Ovary (tissue), 9 donors: ENCODE results near the gene SEMA4D. TPM values are rescaled to one million over a fixed set of nuclear protein-coding genes. Genes with fewer than 3 reads are reported as not detected.

Experiments used
- DNase-seq, 5 donors: peaks; one replicate each; pipeline ENCODE4 v3.0.0-alpha.2; 2019 to 2020
- H3K27ac ChIP-seq, 2 donors: fragments of 200-600 bp; one replicate each; pipeline versions ENCODE4 v1.5.1 to v1.8.0; 2019 to 2022
- H3K27me3 ChIP-seq: fragments of 200-600 bp; one replicate; pipeline ENCODE4 v1.8.0; 2022
- H3K36me3 ChIP-seq: fragments of 200-600 bp; sonication (generic); one replicate; pipeline ENCODE4 v1.5.1; 2019
- H3K4me1 ChIP-seq: one replicate; pipeline ENCODE4 v1.8.1; 2013; ENCODE audit warnings: mild to moderate bottlenecking, moderate library complexity; ENCODE audit not compliant: insufficient read depth
- H3K4me3 ChIP-seq: fragments of 200-600 bp; sonication (generic); one replicate; pipeline ENCODE4 v1.5.1; 2017
- H3K9me3 ChIP-seq, 2 donors: fragments of 200-600 bp in 1 of 2; sonication (generic) in 1 of 2; one replicate each; pipeline versions ENCODE4 v1.5.1 to v1.8.1; 2013 to 2019; ENCODE audit warnings: mild to moderate bottlenecking in 1 of 2, moderate library complexity in 1 of 2
- EP300 ChIP-seq: sonication (generic); formaldehyde crosslinking; IDR thresholded peaks from one replicate; pipeline ENCODE4 v1.6.1; 2017; ENCODE audit warnings: antibody characterized with exemption
- POLR2A ChIP-seq: fragments of 450-650 bp; IDR thresholded peaks from one replicate; pipeline ENCODE4 v1.6.1; 2017; ENCODE audit warnings: antibody characterized with exemption, mild to moderate bottlenecking, moderate library complexity
- WGBS, 3 donors: extraction: QIAGEN DNeasy Blood & Tissue Kit in 1 of 3; methylation state at CpG; one replicate each; pipeline versions ENCODE4 v1.1.5 to v1.1.7; 2013 to 2017; 5-methylcytosine and 5-hydroxymethylcytosine counted together
- intact Hi-C, 4 donors: fragments of 100-400 bp; cut with DNase I; formaldehyde crosslinking; loops; one replicate each; pipeline versions ENCODE4 v1.11.0 to v1.15.1; 2022 to 2023
- polyA plus RNA-seq, 2 donors: library from polyadenylated mRNA; stranded (reverse); fragments of 200-250 nt in 1 of 2; fragments of 350-450 nt in 1 of 2; fragmentation: Illumina TruSeq in 1 of 2; extraction: RNeasy Lipid Tissue Mini Kit (QIAGEN cat#74804) in 1 of 2; gene quantifications; one replicate each; pipeline ENCODE4 v1.2.3, GENCODE V29; 2013 to 2014
- total RNA-seq, 7 donors: library from RNA; depleted of rRNA in 2 of 7; stranded (reverse); fragments of >200 nt in 2 of 7; fragmentation: NEBNext Ultra II Directional in 3 of 7; extraction: Animal tissue kit (Norgen Biotek cat#: 25700) in 3 of 7; gene quantifications; one replicate each; pipeline versions ENCODE4 v1.1.0 to v1.2.4, GENCODE V29; 2016 to 2023
- TF ChIP-seq, protein P1 (sequence below), 3 donors: fragments of 450-650 bp in 2 of 3; fragments of 200-600 bp in 1 of 3; IDR thresholded peaks; one replicate each; pipeline versions ENCODE4 v1.5.1 to v1.8.0; 2016 to 2022; ENCODE audit warnings: antibody characterized with exemption in 3 of 3, mild to moderate bottlenecking in 1 of 3
- donor health status: DM: no; HTN: no; CAD: no; lungs with moderate emphysema.
- donor health status: DM: no; HTN: no; CAD: no.
- donor health status: Bipolar disorder and iron deficiency.
- donor health status: DM: yes; HTN: yes; CAD: no.
- donor health status: DM: no; HTN: no; CAD: no.
- donor health status: DM: yes; HTN: yes; CAD: no.

The SEMA4D gene
- total and polyA plus RNA-seq, 9 donors, result 6.0 to 27.2 (median 16.7) TPM

DNA sequence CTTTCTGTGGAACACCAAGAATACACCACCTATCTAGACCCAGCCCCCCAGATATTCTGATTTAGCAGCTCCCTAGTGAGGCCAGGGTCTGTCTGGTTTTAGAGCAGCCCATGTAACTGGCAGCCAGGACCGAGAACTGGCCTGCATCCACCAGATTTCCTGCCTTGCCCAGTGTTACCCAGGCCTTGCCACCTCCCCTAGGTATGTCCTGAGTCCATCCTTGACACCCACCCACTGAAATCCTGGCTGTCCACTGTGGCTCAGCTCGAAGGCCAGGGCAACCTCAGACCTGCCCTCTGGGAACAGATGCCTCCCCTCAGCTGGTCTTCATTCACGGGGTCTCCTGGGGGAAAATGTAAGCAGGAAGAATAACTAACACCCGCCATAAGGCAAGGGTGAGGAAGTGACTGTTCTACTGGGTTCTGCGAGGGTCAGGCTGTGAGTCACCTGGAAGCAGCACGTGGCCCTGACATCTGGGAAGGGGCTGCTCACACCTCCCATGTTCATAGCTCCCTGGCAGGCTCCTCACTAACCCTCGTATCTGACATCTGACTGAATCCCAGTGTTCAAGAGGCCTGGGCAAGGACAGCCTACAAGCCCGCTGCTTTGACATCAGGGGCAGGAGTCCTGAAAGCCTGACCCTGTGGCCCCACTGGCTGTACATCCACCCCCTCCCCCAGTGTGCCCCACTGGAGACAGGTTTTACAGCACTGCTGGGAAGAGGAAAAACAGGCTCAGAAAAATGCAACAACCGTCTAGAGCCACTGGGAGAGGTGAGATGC, 72.7 kb downstream of the SEMA4D start:
- 58 to 68% (median 60%) methylated on average over 9 of the region's 9 CpGs for WGBS, 3 donors
- TF ChIP-seq POLR2A (no peak), EP300 (no peak)
- TF ChIP-seq, protein P1, sequence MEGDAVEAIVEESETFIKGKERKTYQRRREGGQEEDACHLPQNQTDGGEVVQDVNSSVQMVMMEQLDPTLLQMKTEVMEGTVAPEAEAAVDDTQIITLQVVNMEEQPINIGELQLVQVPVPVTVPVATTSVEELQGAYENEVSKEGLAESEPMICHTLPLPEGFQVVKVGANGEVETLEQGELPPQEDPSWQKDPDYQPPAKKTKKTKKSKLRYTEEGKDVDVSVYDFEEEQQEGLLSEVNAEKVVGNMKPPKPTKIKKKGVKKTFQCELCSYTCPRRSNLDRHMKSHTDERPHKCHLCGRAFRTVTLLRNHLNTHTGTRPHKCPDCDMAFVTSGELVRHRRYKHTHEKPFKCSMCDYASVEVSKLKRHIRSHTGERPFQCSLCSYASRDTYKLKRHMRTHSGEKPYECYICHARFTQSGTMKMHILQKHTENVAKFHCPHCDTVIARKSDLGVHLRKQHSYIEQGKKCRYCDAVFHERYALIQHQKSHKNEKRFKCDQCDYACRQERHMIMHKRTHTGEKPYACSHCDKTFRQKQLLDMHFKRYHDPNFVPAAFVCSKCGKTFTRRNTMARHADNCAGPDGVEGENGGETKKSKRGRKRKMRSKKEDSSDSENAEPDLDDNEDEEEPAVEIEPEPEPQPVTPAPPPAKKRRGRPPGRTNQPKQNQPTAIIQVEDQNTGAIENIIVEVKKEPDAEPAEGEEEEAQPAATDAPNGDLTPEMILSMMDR (IDR thresholded peaks at IDR 0.05), result no peak
- no peak for DNase-seq
- H3K4me3 ChIP-seq, result no peak overlapping the region
- intact Hi-C loops, result no loop called here
- no peaks in the 10 kb centered on the region for H3K9me3 ChIP-seq
- no peaks in the 10 kb centered on the region for H3K27me3 ChIP-seq
- H3K4me1 ChIP-seq, result peaks cover 5% of the 10 kb centered on the region
- no peak overlapping the region for H3K27ac ChIP-seq
- H3K36me3 ChIP-seq, result no peaks in the 10 kb centered on the region

DNA sequence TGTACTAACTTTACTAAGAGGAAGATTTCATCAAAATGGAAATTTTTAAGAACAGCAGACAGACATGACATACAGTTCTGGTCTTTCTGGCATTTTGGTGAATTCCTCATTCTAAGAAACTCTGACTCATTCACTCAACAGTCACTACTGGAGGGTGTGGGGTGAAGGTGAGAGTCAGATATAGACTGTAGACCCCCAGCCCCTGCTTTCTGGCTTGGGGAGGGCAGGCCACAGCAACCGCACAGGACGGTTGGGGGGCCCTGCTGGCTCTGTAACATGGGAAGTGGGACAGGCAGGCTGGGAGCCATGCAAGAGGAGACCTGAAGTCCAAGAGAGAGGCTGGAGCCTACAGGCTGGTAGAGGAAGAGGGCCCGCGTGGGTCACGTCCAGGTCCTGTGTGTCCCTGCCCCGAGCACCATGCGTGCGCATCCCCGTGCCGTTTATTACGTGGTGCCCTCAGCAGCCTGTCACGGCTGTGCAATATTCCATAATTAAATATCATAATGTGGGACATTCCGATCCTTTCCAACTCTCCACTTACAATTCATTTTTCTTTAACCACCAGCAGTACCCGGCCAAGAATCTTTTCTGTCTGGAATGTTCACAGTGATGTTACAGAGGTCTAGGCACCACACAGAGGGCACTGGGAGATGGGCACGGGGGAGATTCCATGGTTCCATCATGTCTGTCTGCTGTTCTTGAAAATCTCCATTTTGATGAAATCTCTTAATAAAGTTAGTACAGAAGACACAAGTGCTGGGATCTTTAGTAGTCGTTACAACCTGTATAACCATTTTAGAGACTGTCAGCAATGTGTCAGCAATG, 75.5 kb downstream of the SEMA4D start:
- no peak overlapping the region for H3K27ac ChIP-seq
- intact Hi-C loops, result no loop called here
- H3K27me3 ChIP-seq, result no peaks in the 10 kb centered on the region
- no peak for DNase-seq
- TF ChIP-seq, protein P1 (IDR thresholded peaks at IDR 0.05), result no peak
- no peak for TF ChIP-seq EP300
- no peak for TF ChIP-seq POLR2A
- H3K4me1 ChIP-seq, result no peaks in the 10 kb centered on the region
- 87 to 90% (median 87%) methylated on average over 16 of the region's 16 CpGs for WGBS, 3 donors
- no peaks in the 10 kb centered on the region for H3K36me3 ChIP-seq
- H3K4me3 ChIP-seq, result no peak overlapping the region
- H3K9me3 ChIP-seq, result no peaks in the 10 kb centered on the region

DNA sequence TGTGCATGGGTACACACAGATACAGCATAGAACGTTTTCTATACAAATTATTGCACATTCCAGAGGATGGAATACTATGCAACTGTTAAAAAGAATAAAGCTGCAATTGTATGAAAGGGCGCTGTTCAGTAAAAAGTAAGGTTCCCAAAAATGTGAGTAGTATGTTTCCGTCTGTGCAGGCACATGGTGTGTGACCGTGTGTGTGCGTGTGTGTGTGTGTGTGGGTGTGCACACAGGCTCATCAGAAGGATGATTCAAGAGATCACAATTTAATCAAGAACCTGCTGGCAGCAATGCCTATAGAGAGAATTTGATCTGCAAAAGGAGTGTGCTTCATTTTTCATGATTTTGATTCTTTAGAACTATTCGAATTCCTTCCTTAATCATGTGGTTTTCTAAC, 76.3 kb downstream of the SEMA4D start:
- H3K4me1 ChIP-seq, result no peaks in the 10 kb centered on the region
- no peaks in the 10 kb centered on the region for H3K36me3 ChIP-seq
- H3K4me3 ChIP-seq, result no peak overlapping the region
- no peak for DNase-seq
- TF ChIP-seq POLR2A, result no peak
- no peak for TF ChIP-seq EP300
- TF ChIP-seq, protein P1 (IDR thresholded peaks at IDR 0.05), result no peak
- no peaks in the 10 kb centered on the region for H3K27me3 ChIP-seq
- 78 to 83% (median 80%) methylated on average over 6 of the region's 6 CpGs for WGBS, 3 donors
- no peaks in the 10 kb centered on the region for H3K9me3 ChIP-seq
- H3K27ac ChIP-seq, result no peak overlapping the region
- intact Hi-C loops, result no loop called here

DNA sequence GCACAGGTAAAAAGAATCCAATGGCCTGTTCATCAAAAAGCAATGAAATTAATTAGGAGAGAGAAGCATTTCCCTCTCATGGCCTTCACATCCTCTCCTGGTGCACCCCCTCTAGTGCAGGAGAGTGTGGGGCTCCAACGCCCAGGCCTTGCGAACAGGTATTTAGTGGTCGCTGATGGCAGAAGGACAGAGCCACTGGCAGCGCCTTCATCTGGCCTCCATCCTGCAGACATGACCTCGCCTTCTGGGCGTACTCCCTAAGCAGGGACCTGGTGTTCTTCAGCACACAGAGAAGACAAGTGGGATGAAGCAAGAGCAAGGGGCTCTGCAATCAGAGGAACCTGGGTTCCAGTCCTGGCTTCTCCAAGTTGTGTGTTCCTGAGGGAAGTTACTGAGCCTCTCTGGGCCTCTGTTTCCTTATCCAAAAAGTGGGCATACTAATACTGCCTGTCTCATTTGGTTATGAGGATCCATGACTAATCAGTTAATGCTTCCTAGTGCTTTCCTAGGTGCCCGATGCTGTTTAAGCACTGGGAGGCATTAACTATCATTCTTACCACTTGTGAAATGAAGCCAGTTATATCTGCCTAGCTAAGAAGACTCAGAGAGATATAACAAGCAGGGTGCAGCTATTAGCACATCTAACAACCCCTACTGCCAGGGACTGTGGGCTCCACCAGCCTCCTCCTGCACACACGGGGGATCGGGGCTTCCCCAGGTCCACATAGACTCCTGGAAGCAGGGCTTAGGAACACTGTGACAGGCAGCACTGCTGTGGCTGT, 77.3 kb downstream of the SEMA4D start:
- Histone ChIP-seq H3K36me3 (no peaks in the 10 kb centered on the region), H3K9me3 (no peaks in the 10 kb centered on the region), H3K4me3 (no peak overlapping the region), H3K27ac (no peak overlapping the region), H3K27me3 (no peaks in the 10 kb centered on the region), H3K4me1 (no peaks in the 10 kb centered on the region)
- TF ChIP-seq EP300 (no peak), POLR2A (no peak)
- TF ChIP-seq, protein P1 (IDR thresholded peaks at IDR 0.05), result no peak
- WGBS, 3 donors, result 89 to 92% (median 89%) methylated on average over 9 of the region's 9 CpGs
- DNase-seq, result no peak
- intact Hi-C loops, result no loop called here
